Endothelial cell of umbilical vein (primary cell): Measurements from ENCODE around the gene SCN5A. TPM values are rescaled to one million over a fixed set of nuclear protein-coding genes. Genes with fewer than 3 reads are reported as not detected.

Source experiments
- BruUV-seq: library from RNA; stranded (reverse); fragments of 400-500 nt; replicated peaks from 2 replicates; lab custom pipeline; 2021; lab: Mats Ljungman, UMichigan
- CTCF ChIA-PET: fragments of 300-600, 350-600 bp; sonication (Branson Sonifier 250); formaldehyde crosslinking; loops from one replicate; lab custom pipeline; 2021; ENCODE audit warnings: antibody characterized with exemption, inconsistent platforms; lab: Charles Lee
- POLR2A ChIA-PET: fragments of 300-600, 350-600 bp; sonication (Branson Sonifier 250); formaldehyde crosslinking; loops from one replicate; lab custom pipeline; 2021; ENCODE audit warnings: antibody characterized with exemption, inconsistent platforms; lab: Charles Lee
- DNase-seq: peaks from one replicate; pipeline ENCODE4 v3.0.0-alpha.2; 2011; ENCODE audit warnings: low read depth, low spot score
- FAIRE-seq: peaks from 2 replicates; lab custom pipeline; 2011; peaks lifted over from hg19 to GRCh38; lab: Jason Lieb, UNC
- H2AFZ ChIP-seq: 2 replicates; pipeline ENCODE4 v1.6.0; 2012; ENCODE audit warnings: low read depth, low read length, control low read depth, inconsistent platforms
- H3K27ac ChIP-seq: 2 replicates; pipeline ENCODE4 v1.5.1; 2011; ENCODE audit warnings: low read depth, mild to moderate bottlenecking, control low read depth, low read length, moderate library complexity; ENCODE audit not compliant: insufficient read depth
- H3K27me3 ChIP-seq, 2 experiments: 2 replicates each; pipeline versions ENCODE4 v1.6.0 to v1.6.1; 2011; ENCODE audit warnings: low read length in 2 of 2, mixed read lengths in 1 of 2; ENCODE audit not compliant: control insufficient read depth in 2 of 2, insufficient read depth in 2 of 2
- H3K36me3 ChIP-seq, 2 experiments: 2 replicates in 1 of 2; 3 replicates in 1 of 2; pipeline ENCODE4 v1.5.1; 2011; ENCODE audit warnings: low read length in 2 of 2, mild to moderate bottlenecking in 1 of 2, moderate library complexity in 1 of 2; ENCODE audit not compliant: control insufficient read depth in 2 of 2, insufficient read depth in 2 of 2; ENCODE audit errors: extremely low read depth in 1 of 2
- H3K4me1 ChIP-seq: 3 replicates; pipeline ENCODE4 v1.5.1; 2011; ENCODE audit warnings: mild to moderate bottlenecking, low read length; ENCODE audit not compliant: control insufficient read depth, insufficient read depth; ENCODE audit errors: extremely low read depth
- H3K4me2 ChIP-seq: 2 replicates; pipeline ENCODE4 v1.6.1; 2011; ENCODE audit warnings: low read length, control low read depth, mixed read lengths; ENCODE audit not compliant: insufficient read depth
- H3K4me3 ChIP-seq, 3 experiments: fragments of 200-600 bp in 1 of 3; sonication (generic), shearing (Covaris generic) in 1 of 3; replicated peaks in 1 of 3; 2 replicates each; pipeline ENCODE4 v1.5.1; 2011 to 2016; ENCODE audit warnings: control low read depth in 3 of 3, low read length in 3 of 3, mild to moderate bottlenecking in 2 of 3, inconsistent platforms in 1 of 3, low read depth in 1 of 3, moderate library complexity in 1 of 3; ENCODE audit not compliant: insufficient read depth in 1 of 3
- H3K79me2 ChIP-seq: 2 replicates; pipeline ENCODE4 v1.6.0; 2012; ENCODE audit warnings: low read length, inconsistent platforms; ENCODE audit not compliant: control insufficient read depth, insufficient read depth
- H3K9ac ChIP-seq: replicated peaks from 2 replicates; pipeline ENCODE3; 2011; ENCODE audit warnings: low read length, control low read depth; ENCODE audit not compliant: insufficient read depth; ENCODE audit errors: extremely low read depth
- H3K9me1 ChIP-seq: replicated peaks from 3 replicates; pipeline ENCODE4 v1.6.0; 2011; ENCODE audit warnings: mild to moderate bottlenecking, low read length; ENCODE audit not compliant: control insufficient read depth, insufficient read depth; ENCODE audit errors: extremely low read depth
- H3K9me3 ChIP-seq: replicated peaks from 2 replicates; pipeline ENCODE4 v1.5.1; 2012; ENCODE audit warnings: low read length, inconsistent platforms; ENCODE audit not compliant: control insufficient read depth, insufficient read depth
- H4K20me1 ChIP-seq: replicated peaks from 2 replicates; pipeline ENCODE3; 2011; ENCODE audit warnings: mild to moderate bottlenecking, low read length; ENCODE audit not compliant: control insufficient read depth, insufficient read depth; ENCODE audit errors: extremely low read depth
- EZH2 ChIP-seq: IDR thresholded peaks from 2 replicates; pipeline ENCODE4 v1.6.1; 2012; ENCODE audit warnings: borderline replicate concordance, low read depth, mild to moderate bottlenecking, moderate library complexity, low read length, inconsistent platforms; ENCODE audit not compliant: severe bottlenecking
- FOS ChIP-seq: IDR thresholded peaks from 2 replicates; pipeline ENCODE4 v1.6.1; 2011; ENCODE audit warnings: mild to moderate bottlenecking, low read length, moderate library complexity, borderline replicate concordance; ENCODE audit not compliant: insufficient read depth
- GATA2 ChIP-seq: IDR thresholded peaks from 2 replicates; pipeline ENCODE4 v1.7.0; 2011; ENCODE audit warnings: low read depth, mild to moderate bottlenecking, moderate library complexity, mixed read lengths, low read length; ENCODE audit not compliant: insufficient read length, insufficient read depth
- JUN ChIP-seq: IDR thresholded peaks from 2 replicates; pipeline ENCODE4 v1.6.1; 2011; ENCODE audit warnings: borderline replicate concordance, low read depth; ENCODE audit not compliant: insufficient read length, insufficient read depth
- MYC ChIP-seq: IDR thresholded peaks from one replicate; pipeline ENCODE4 v1.6.1; 2011; ENCODE audit warnings: mild to moderate bottlenecking, low read depth, low read length
- POLR2A ChIP-seq: IDR thresholded peaks from 2 replicates; pipeline ENCODE4 v1.6.1; 2012; ENCODE audit warnings: low read depth, mild to moderate bottlenecking, control low read depth, low read length
- POLR2AphosphoS5 ChIP-seq: IDR thresholded peaks from 2 replicates; pipeline ENCODE4 v1.6.1; 2012; ENCODE audit warnings: low read depth, mild to moderate bottlenecking, control low read depth, low read length, moderate library complexity; ENCODE audit not compliant: insufficient read depth
- dilution Hi-C: fragments of 300-500 bp; cut with MboI; formaldehyde crosslinking; loops from one replicate; pipeline ENCODE4 v1.15.0; 2019; ENCODE audit warnings: low sequenced_read_pairs; ENCODE audit not compliant: extremely low pct_ligation_motif_present
- intact Hi-C: fragments of 100-400 bp; cut with micrococcal nuclease; formaldehyde crosslinking; loops from one replicate; pipeline ENCODE4 v1.10.0; 2022
- polyA plus RNA-seq, 4 experiments: library from polyadenylated mRNA; depleted of rRNA in 3 of 4; stranded (reverse) in 3 of 4; unstranded in 1 of 4; fragments of >200 nt; gene quantifications; 2 replicates each; pipeline versions ENCODE4 v1.2.1 to v1.2.3, GENCODE V29; 2011 to 2012; ENCODE audit warnings: missing spikeins in 1 of 4
- total RNA-seq: library from RNA; stranded (reverse); gene quantifications from 2 replicates; pipeline ENCODE4 v1.2.3, GENCODE V29; 2021
- TF ChIP-seq, protein P1 (sequence below), 2 donors: IDR thresholded peaks; 1 replicate in 1 of 2; 2 replicates in 1 of 2; pipeline ENCODE4 v1.5.1; 2011; ENCODE audit warnings: low read length in 2 of 2, mild to moderate bottlenecking in 2 of 2, moderate library complexity in 2 of 2, control low read depth in 1 of 2, inconsistent platforms in 1 of 2, low read depth in 1 of 2; ENCODE audit not compliant: insufficient read depth in 1 of 2; ENCODE audit errors: extremely low read depth in 1 of 2
- TF ChIP-seq, protein P2 (sequence below): IDR thresholded peaks from 2 replicates; pipeline ENCODE4 v1.6.1; 2011; ENCODE audit not compliant: insufficient read depth, insufficient read length

Gene SCN5A
- total and polyA plus RNA-seq, 2 donors (not counting 3 experiments of a cell fraction or from before 2014, with no cell fraction given) = 2.7 to 20.0 TPM

DNA sequence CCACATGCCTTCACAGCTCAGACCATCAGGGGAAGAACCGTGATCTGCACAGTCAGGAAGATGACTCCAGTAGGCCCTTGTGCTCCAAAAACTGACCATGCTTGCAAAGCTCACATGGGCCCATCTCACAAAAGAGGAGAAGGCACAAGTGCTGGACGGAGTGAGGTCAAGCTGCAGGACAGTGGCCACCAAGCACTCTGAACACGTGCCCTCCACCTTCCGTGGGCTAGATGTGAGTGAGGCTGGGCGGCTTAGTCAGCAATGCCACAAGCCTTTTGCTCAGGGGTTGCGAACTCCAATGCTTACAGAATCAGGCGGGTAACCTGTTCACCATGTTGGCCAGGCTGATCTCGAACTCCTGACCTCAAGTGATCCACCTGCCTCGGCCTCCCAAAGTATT, 70.9 kb downstream of the SCN5A start:
- Histone ChIP-seq H3K4me2 (no peak overlapping the region), H4K20me1 (no peaks in the 10 kb centered on the region), H2AFZ (no peak overlapping the region), H3K36me3 (no peaks in the 10 kb centered on the region), H3K27ac (no peak overlapping the region), H3K9me3 (no peaks in the 10 kb centered on the region), H3K27me3 (no peaks in the 10 kb centered on the region), H3K9me1 (no peaks in the 10 kb centered on the region), H3K4me3 (no peak overlapping the region), H3K79me2 (no peaks in the 10 kb centered on the region), H3K9ac (no peak overlapping the region), H3K4me1 (no peaks in the 10 kb centered on the region)
- no peak for TF ChIP-seq GATA2
- no peak for TF ChIP-seq POLR2A
- TF ChIP-seq MYC = no peak
- TF ChIP-seq EZH2 = no peak
- no peak for TF ChIP-seq JUN
- TF ChIP-seq, protein P1, sequence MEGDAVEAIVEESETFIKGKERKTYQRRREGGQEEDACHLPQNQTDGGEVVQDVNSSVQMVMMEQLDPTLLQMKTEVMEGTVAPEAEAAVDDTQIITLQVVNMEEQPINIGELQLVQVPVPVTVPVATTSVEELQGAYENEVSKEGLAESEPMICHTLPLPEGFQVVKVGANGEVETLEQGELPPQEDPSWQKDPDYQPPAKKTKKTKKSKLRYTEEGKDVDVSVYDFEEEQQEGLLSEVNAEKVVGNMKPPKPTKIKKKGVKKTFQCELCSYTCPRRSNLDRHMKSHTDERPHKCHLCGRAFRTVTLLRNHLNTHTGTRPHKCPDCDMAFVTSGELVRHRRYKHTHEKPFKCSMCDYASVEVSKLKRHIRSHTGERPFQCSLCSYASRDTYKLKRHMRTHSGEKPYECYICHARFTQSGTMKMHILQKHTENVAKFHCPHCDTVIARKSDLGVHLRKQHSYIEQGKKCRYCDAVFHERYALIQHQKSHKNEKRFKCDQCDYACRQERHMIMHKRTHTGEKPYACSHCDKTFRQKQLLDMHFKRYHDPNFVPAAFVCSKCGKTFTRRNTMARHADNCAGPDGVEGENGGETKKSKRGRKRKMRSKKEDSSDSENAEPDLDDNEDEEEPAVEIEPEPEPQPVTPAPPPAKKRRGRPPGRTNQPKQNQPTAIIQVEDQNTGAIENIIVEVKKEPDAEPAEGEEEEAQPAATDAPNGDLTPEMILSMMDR (IDR thresholded peaks at IDR 0.05; ENCODE audit: extremely low read depth in 1 of 2, insufficient read depth in 1 of 2, low read depth in 1 of 2, low read length in 2 of 2) = no peak
- TF ChIP-seq FOS = no peak
- TF ChIP-seq, protein P2, sequence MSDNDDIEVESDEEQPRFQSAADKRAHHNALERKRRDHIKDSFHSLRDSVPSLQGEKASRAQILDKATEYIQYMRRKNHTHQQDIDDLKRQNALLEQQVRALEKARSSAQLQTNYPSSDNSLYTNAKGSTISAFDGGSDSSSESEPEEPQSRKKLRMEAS = no peak
- TF ChIP-seq POLR2AphosphoS5 = no peak
- intact Hi-C loops = no loop called here
- BruUV-seq = no TSS peak
- POLR2A ChIA-PET = no interaction called here
- CTCF ChIA-PET = no interaction called here
- DNase-seq = no peak
- FAIRE-seq = no peak
- dilution Hi-C loops = no loop called here
